ENCODE measurements around the gene TTLL5.

TTLL5 gene

DNA sequence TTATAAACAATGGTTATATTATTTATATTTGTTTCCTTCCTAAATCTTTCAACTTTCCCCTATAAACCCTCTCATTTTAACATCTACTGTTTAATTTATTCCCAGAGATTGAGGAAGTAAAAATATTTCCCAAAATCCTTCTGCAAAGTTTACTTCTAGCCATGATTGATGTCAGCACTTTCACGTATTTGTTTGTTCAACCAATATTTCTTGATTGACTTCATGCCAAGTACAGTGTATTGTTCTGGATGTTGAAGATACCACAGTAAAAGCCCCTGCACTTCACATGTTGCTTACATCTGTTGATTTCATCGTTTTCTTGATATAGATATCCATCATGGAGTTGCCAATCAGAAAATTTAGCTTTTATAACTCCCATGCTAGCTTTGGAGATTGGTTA lies 81.8 kb downstream of the TTLL5 start:
- no peak for DNase-seq

GRCh38 chr14:75747899-75748298 lies 86.9 kb downstream of the TTLL5 start:
- DNase-seq = no peak

DNA sequence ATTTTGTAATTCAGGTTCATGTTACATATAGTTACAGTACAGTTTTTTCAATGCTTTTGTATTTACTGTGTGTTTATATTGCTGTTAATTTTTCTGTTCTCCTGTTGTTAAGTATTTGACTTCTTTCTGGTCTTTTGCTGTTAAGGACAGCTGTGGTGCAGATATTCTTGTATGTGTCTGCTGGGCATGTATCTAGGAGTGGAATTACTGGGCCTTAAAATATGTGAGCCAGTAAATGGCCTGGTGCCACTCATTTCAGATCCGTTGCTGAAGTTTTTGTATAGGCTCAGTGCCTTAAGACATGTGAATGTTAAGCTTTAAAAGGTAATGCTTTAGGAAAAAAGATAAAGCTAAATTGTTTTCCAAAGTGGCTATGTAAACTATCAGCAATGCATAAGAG lies 87.3 kb downstream of the TTLL5 start:
- no peak for DNase-seq

- DNase-seq = no peak
These were observed 90.2 kb downstream of the TTLL5 start for GRCh38 chr14:75751296-75751695.

GRCh38 chr14:75752086-75752485 lies 91.0 kb downstream of the TTLL5 start:
- DNase-seq = no peak

- DNase-seq = no peak
These were observed 92.0 kb downstream of the TTLL5 start for GRCh38 chr14:75752907-75753594.

DNA sequence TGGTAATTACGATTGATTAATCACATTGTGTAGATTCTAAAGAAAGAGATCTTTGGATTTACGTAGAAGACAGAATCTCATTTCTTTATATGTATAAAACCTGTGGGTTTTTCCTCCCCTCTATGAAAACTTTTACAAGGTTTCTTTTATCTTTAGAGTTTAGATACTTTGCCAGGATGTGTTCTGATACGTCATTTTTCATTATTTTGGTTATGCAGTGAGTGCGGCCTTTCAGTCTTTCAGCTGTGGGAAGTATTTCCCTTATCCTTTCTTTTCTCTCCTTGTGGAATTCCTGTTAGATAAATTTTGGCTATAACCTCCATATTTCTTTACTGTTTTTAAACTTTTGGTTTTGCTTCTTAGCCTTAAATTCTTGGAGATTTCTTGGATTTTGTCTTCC lies 92.7 kb downstream of the TTLL5 start:
- no peak for DNase-seq

GRCh38 chr14:75757644-75758402 lies 96.8 kb downstream of the TTLL5 start:
- DNase-seq = no peak

- no peak for DNase-seq
These were observed 103.0 kb downstream of the TTLL5 start for GRCh38 chr14:75764020-75764419.

DNA sequence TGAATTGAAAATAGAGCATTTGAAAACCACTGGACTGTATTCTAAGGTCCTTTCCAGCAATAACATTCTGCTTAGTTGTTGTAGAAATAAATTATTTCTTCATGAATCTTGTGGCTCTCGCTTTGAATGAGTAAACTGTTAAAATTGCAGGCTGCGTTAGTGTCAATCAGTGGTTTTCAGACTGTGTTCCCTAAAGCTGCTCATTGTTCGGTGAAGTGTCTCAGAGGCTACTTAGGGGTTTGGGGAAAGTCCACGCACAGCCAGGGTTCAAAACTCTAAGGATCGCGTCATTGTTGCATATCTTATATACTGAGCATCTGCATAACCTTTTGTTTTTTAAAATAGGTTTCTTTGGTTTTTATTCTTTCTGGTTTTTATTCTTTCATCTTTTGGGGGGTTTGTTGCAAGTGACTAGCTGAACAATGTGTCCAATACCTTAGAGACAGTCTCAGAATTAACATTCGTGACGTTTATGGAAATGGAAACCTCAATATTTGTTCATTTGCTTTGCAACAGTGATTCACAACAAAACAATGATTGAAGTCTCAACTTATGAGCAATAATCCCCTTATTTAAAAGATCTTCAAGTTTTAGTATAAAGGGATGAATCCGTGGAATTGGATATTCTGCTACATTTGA lies 108.1 kb downstream of the TTLL5 start:
- no peak for DNase-seq

- no peak for DNase-seq
These were observed 109.6 kb downstream of the TTLL5 start for GRCh38 chr14:75770635-75771034.

- no peak for DNase-seq
These were observed 110.5 kb downstream of the TTLL5 start for GRCh38 chr14:75771595-75771994.

- DNase-seq = no peak
These were observed 112.0 kb downstream of the TTLL5 start for GRCh38 chr14:75773046-75773445.

- DNase-seq = no peak
These were observed 120.0 kb downstream of the TTLL5 start for GRCh38 chr14:75781096-75781495.

DNA sequence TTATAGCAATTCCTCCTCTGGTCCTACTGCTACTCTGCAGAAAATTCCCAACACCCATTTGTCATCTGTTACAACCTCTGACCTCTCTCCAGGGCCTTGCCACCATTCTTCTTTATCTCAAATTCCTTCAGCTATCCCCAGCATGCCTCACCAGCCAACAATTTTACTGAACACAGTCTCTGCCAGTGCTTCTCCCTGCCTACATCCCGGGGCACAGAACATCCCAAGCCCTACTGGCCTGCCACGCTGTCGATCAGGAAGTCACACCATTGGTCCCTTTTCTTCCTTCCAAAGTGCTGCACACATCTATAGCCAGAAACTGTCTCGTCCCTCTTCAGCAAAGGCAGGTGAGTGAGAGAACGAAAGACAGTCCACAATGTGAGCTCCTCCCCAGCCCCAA lies 122.1 kb downstream of the TTLL5 start:
- DNase-seq = no peak

DNA sequence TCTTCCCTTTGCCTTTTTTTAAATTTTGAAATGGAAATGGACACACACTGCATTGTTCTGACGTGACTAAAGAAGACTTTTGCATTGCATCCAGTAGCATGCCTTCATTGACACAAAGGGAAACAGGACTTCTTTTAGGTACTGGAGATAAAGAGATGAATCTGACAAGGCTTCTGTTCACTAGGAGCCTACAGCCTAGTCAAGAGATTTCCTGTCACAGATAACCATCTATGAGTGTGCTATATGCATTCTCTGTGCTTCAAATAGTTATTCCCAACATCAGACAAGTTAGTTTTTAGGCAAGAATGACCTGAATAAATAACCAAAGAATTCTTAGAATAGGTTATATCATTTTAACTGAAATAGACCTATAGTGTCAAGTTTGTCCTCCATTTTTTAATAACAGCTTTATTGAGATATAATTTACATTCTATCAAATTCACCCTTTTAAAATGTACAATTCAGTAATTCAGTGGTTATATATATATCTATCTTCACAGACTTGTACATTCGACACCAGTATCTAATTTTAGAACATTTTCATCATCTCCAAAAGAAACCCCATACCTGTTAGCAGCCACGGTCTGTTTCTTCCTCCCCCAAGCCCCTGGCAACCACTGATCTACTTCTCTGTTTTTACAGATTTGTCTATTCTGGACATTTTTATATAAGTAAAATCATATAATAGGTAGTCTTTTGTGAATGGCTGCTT lies 122.7 kb downstream of the TTLL5 start:
- no peak for DNase-seq

GRCh38 chr14:75784314-75784686 lies 123.3 kb downstream of the TTLL5 start:
- DNase-seq = no peak

DNA sequence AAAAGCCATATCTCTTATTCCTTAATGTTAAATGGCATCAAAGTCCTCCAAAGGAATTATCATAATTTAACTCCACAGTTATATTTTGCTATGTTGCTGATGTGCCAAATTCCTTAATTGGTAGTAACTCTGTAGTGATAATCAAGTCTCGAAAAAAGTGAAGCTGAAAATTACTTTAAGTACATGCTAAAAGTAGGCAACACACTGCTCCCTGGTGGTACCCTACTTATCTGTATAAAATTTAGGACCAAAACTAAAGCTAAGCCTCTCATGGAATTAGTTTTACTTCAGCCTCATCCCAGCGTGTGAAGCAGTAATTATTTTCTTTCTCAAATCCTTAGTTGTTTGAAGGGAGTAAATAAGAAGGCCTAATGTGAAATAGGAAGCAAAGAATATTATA lies 132.8 kb downstream of the TTLL5 start:
- no peak for DNase-seq

DNA sequence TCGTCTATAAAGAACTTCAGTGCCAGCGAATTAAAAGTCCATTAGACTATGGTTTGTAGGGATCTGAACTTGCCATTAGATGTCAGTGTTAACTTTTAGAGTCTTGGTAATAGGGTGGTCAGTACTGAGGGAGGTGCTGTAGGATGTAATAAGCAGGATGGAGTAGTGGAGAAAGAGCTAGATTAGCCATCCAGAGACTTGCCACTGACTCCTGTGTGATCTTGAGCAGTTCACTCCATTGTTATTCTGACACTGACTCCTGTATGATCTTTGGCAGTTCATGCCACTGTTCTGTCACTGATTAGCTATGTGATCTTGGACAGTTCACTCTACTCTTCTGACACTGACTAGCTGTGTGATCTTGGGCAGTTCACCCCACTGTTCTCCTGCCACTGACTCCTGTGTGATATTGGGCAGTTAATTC lies 133.6 kb downstream of the TTLL5 start:
- no peak for DNase-seq

DNA sequence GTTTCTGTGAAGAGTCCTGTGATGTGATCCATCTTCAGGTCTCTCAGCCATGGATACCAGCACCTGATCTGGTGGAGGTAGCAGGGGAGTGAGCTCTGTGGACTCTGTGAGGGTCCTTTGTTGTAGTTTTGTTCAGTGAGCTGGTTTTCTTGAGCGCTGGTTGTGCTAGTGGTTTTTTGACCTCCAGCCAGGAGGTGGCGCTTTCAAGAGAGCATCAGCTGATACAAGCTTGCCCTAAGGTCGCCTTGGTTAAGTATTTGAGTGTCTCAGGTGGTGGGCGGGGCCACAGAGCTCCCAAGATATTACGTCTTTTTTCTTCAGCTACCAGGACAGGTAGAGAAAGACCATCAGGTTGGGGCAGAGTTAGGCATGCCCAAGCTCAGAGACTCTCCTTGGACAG lies 139.7 kb downstream of the TTLL5 start:
- DNase-seq = no peak

- no peak for DNase-seq
These were observed 141.4 kb downstream of the TTLL5 start for GRCh38 chr14:75802486-75802885.

DNA sequence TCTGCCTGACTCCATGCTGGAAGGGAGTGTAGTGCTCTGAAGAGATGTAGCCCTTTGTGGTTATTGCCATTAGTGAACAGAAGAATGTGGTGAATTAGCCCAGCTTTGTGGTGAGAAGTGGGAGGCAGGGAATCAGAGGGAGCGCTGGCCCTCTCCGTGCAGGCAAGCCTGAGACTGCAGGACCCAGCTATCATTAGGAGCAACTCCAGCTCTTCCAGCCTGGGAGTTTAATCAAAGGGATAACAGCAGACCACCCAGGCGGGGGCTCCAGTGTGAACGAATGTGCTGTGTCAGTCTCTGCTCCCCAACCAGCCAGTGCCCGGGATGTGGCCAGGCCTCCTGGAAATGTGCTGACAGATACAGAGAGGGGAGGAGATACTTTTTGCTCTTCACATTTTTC lies 142.7 kb downstream of the TTLL5 start:
- DNase-seq = no peak

DNA sequence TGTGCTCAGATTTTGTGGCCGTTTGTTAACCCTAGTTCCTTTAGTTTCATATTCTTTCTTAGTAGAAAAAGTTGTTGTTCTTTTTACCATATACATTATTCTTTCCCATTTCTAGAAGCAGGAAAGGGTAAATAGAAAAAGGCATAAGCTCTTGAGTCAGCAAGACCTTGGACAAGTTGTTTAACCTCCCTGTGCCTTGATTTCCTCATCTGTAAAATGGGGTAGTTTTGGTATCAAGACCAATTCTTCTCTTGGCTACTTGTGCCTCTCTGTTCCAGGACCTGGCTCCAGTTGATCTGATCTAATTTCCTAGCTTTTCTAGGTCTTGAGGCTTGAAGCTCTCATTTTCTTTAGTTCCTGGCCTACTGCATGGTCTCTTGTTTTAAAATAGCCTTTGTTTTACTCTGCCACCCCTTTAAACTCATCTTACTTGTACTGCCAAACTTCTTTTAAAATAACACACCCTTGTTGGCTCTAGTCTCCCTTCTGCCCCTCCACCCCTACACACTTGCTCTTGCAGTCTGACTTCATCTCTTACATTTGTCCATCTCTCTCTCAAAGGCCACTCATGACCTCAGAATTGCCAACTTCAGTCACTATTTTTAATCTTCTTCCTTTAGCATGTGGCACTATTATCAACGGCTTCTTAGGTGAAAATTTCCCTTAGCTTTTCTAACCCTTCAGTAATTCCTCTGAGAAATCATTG lies 143.7 kb downstream of the TTLL5 start:
- DNase-seq = no peak
